ENCODE data around the gene CACNA2D3. TPM values are rescaled to one million over a fixed set of nuclear protein-coding genes. Genes with fewer than 3 reads are reported as not detected.

The CACNA2D3 gene
- total RNA-seq, 1 donor from 2014 or later, result not detected

GRCh38 chr3:54865316-54865715 lies 743.0 kb downstream of the CACNA2D3 start:
- Histone ChIP-seq H3K27me3 (no peaks in the 10 kb centered on the region), H4K20me1 (ENCODE audit: low read depth) (no peaks in the 10 kb centered on the region), H3F3A (ENCODE audit: low read depth) (no peaks in the 10 kb centered on the region), H3K36me3 (no peaks in the 10 kb centered on the region), H2AFZ (replicated peaks) (no peak overlapping the region), H3K4me2 (no peak overlapping the region), H3K4me1 (no peaks in the 10 kb centered on the region), H3K9me3 (ENCODE audit: low read depth) (no peaks in the 10 kb centered on the region), H3K27ac (no peak overlapping the region), H3K9ac (no peak overlapping the region), H3K79me2 (ENCODE audit: low read depth) (no peaks in the 10 kb centered on the region), H3K4me3 (no peak overlapping the region)
- H3K27me3 Mint-ChIP-seq (ENCODE audit: insufficient read depth, low read depth), result peaks cover 16% of the 10 kb centered on the region
- no peaks in the 10 kb centered on the region for H3K36me3 Mint-ChIP-seq
- TF ChIP-seq EZH2phosphoT487 (IDR thresholded peaks at IDR 0.05), result no peak
- no peak for TF ChIP-seq EZH2 (IDR thresholded peaks at IDR 0.05)
- TF ChIP-seq, protein P1, sequence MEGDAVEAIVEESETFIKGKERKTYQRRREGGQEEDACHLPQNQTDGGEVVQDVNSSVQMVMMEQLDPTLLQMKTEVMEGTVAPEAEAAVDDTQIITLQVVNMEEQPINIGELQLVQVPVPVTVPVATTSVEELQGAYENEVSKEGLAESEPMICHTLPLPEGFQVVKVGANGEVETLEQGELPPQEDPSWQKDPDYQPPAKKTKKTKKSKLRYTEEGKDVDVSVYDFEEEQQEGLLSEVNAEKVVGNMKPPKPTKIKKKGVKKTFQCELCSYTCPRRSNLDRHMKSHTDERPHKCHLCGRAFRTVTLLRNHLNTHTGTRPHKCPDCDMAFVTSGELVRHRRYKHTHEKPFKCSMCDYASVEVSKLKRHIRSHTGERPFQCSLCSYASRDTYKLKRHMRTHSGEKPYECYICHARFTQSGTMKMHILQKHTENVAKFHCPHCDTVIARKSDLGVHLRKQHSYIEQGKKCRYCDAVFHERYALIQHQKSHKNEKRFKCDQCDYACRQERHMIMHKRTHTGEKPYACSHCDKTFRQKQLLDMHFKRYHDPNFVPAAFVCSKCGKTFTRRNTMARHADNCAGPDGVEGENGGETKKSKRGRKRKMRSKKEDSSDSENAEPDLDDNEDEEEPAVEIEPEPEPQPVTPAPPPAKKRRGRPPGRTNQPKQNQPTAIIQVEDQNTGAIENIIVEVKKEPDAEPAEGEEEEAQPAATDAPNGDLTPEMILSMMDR (IDR thresholded peaks at IDR 0.05), result no peak
- H3K4me1 Mint-ChIP-seq, result peaks cover 30% of the 10 kb centered on the region
- H3K4me3 Mint-ChIP-seq, result no peak overlapping the region
- H3K9me3 Mint-ChIP-seq, result no peaks in the 10 kb centered on the region
- H3K27ac Mint-ChIP-seq, result no peak overlapping the region
- no peak for DNase-seq (ENCODE audit: low spot score)

DNA sequence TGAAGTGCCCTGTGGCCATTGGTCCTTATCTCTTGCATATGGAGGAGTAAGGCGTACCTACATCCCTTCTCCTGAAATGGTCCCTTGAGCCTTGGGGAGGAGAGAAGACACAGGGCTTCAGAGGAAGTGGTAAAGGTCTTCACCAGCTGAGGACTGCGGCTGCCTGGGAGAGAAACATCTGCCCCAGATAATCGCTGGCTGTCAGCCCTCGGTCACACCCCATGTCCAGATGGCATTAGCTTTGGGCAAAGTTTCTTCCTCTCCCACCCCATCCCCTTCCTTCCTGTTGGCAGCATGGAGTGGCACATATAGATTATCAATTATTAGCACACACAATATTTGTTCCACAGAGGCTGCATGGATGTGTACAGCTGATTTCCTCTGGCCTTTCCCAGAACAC lies 743.9 kb downstream of the CACNA2D3 start:
- Mint-ChIP-seq H3K9me3 (no peaks in the 10 kb centered on the region), H3K27me3 (ENCODE audit: insufficient read depth, low read depth) (peaks cover 13% of the 10 kb centered on the region), H3K36me3 (no peaks in the 10 kb centered on the region), H3K4me3 (no peak overlapping the region), H3K4me1 (peaks cover 34% of the 10 kb centered on the region), H3K27ac (no peak overlapping the region)
- H3K27ac ChIP-seq, result no peak overlapping the region
- H3K9ac ChIP-seq, result no peak overlapping the region
- no peak for DNase-seq (ENCODE audit: low spot score)
- no peak overlapping the region for H3K4me3 ChIP-seq
- no peaks in the 10 kb centered on the region for H3K79me2 ChIP-seq (ENCODE audit: low read depth)
- H3K36me3 ChIP-seq, result no peaks in the 10 kb centered on the region
- TF ChIP-seq, protein P1 (IDR thresholded peaks at IDR 0.05), result no peak
- no peaks in the 10 kb centered on the region for H3F3A ChIP-seq (ENCODE audit: low read depth)
- H3K27me3 ChIP-seq, result no peaks in the 10 kb centered on the region
- no peak overlapping the region for H2AFZ ChIP-seq (replicated peaks)
- H3K9me3 ChIP-seq (ENCODE audit: low read depth), result no peaks in the 10 kb centered on the region
- no peaks in the 10 kb centered on the region for H4K20me1 ChIP-seq (ENCODE audit: low read depth)
- H3K4me2 ChIP-seq, result no peak overlapping the region
- no peaks in the 10 kb centered on the region for H3K4me1 ChIP-seq

DNA sequence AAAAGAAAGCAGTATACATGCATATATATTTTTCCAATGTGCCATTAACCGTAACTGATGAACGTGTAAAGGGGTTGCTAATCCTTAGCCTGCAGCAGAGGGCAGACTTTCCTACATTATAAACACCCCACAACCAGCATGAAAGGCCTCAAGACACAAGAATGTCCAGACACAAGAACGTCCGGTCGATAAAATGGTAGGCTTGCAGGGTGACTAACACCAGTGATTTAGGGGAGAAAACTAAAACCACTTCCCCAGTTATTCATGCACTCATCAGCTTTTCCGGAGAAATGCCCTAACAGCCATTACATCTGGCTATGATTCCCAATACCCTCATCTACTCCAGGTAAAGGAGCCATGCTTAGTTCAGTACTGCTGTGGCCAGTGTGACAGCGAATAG lies 748.1 kb downstream of the CACNA2D3 start:
- Histone ChIP-seq H2AFZ (replicated peaks) (no peak overlapping the region), H3K9me3 (ENCODE audit: low read depth) (no peaks in the 10 kb centered on the region), H3K4me1 (peaks cover 4% of the 10 kb centered on the region), H3K36me3 (no peaks in the 10 kb centered on the region), H3K4me2 (no peak overlapping the region), H3K9ac (no peak overlapping the region), H3F3A (ENCODE audit: low read depth) (no peaks in the 10 kb centered on the region), H4K20me1 (ENCODE audit: low read depth) (no peaks in the 10 kb centered on the region), H3K79me2 (ENCODE audit: low read depth) (no peaks in the 10 kb centered on the region), H3K27ac (no peak overlapping the region), H3K4me3 (no peak overlapping the region), H3K27me3 (no peaks in the 10 kb centered on the region)
- no peak overlapping the region for H3K27ac Mint-ChIP-seq
- H3K4me1 Mint-ChIP-seq, result peaks cover 4% of the 10 kb centered on the region
- no peaks in the 10 kb centered on the region for H3K36me3 Mint-ChIP-seq
- H3K4me3 Mint-ChIP-seq, result no peak overlapping the region
- TF ChIP-seq EZH2phosphoT487 (IDR thresholded peaks at IDR 0.05), result no peak
- TF ChIP-seq, protein P1 (IDR thresholded peaks at IDR 0.05), result peak; percentile 62
- no peaks in the 10 kb centered on the region for H3K9me3 Mint-ChIP-seq
- H3K27me3 Mint-ChIP-seq (ENCODE audit: insufficient read depth, low read depth), result peaks cover 2% of the 10 kb centered on the region
- DNase-seq (ENCODE audit: low spot score), result peak; percentile 60

- no peak for DNase-seq (ENCODE audit: low spot score)
- no peaks in the 10 kb centered on the region for H3K36me3 ChIP-seq
- no peaks in the 10 kb centered on the region for H3K27me3 ChIP-seq
- H3K4me3 ChIP-seq, result no peak overlapping the region
- no peaks in the 10 kb centered on the region for H3K36me3 Mint-ChIP-seq
- H3K9me3 Mint-ChIP-seq, result no peaks in the 10 kb centered on the region
- TF ChIP-seq EZH2 (IDR thresholded peaks at IDR 0.05) (no peak), EZH2phosphoT487 (IDR thresholded peaks at IDR 0.05) (no peak)
- TF ChIP-seq, protein P1 (IDR thresholded peaks at IDR 0.05), result no peak
- H3K27ac ChIP-seq, result no peak overlapping the region
- no peak overlapping the region for H2AFZ ChIP-seq (replicated peaks)
- no peak overlapping the region for H3K4me2 ChIP-seq
- no peaks in the 10 kb centered on the region for H3K9me3 ChIP-seq (ENCODE audit: low read depth)
- H3K4me3 Mint-ChIP-seq, result no peak overlapping the region
- H3K4me1 Mint-ChIP-seq, result peaks cover 4% of the 10 kb centered on the region
- H3K79me2 ChIP-seq (ENCODE audit: low read depth), result no peaks in the 10 kb centered on the region
- H3K4me1 ChIP-seq, result peaks cover 4% of the 10 kb centered on the region
- no peak overlapping the region for H3K27ac Mint-ChIP-seq
- H3F3A ChIP-seq (ENCODE audit: low read depth), result no peaks in the 10 kb centered on the region
- H3K27me3 Mint-ChIP-seq (ENCODE audit: insufficient read depth, low read depth), result no peaks in the 10 kb centered on the region
- no peak overlapping the region for H3K9ac ChIP-seq
- H4K20me1 ChIP-seq (ENCODE audit: low read depth), result no peaks in the 10 kb centered on the region
Observed at GRCh38 chr3:54871867-54872266, 749.5 kb downstream of the CACNA2D3 start.
